Measurements from ENCODE around the gene CAMKK1.

GRCh38 chr17:3873862-3874261, 19.0 kb downstream of the CAMKK1 start:
- no peak for TF ChIP-seq POLR2AphosphoS5 (IDR thresholded peaks at IDR 0.05; ENCODE audit: low read depth, low read length)
- no peak for TF ChIP-seq POLR2A (IDR thresholded peaks at IDR 0.05; ENCODE audit: low read depth, low read length)

All from GM12891 (cell line).